Endothelial cell of umbilical vein (primary cell): ENCODE measurements around the gene DENND5A. TPM values are rescaled to one million over a fixed set of nuclear protein-coding genes. Genes with fewer than 3 reads are reported as not detected.

Experiments used
- BruUV-seq: library from RNA; stranded (reverse); fragments of 400-500 nt; replicated peaks from 2 replicates; lab custom pipeline; 2021; lab: Mats Ljungman, UMichigan
- CTCF ChIA-PET: fragments of 300-600, 350-600 bp; sonication (Branson Sonifier 250); formaldehyde crosslinking; loops from one replicate; lab custom pipeline; 2021; ENCODE audit warnings: antibody characterized with exemption, inconsistent platforms; lab: Charles Lee
- POLR2A ChIA-PET: fragments of 300-600, 350-600 bp; sonication (Branson Sonifier 250); formaldehyde crosslinking; loops from one replicate; lab custom pipeline; 2021; ENCODE audit warnings: antibody characterized with exemption, inconsistent platforms; lab: Charles Lee
- DNase-seq: peaks from one replicate; pipeline ENCODE4 v3.0.0-alpha.2; 2011; ENCODE audit warnings: low read depth, low spot score
- FAIRE-seq: peaks from 2 replicates; lab custom pipeline; 2011; peaks lifted over from hg19 to GRCh38; lab: Jason Lieb, UNC
- H2AFZ ChIP-seq: 2 replicates; pipeline ENCODE4 v1.6.0; 2012; ENCODE audit warnings: low read depth, low read length, control low read depth, inconsistent platforms
- H3K27ac ChIP-seq: 2 replicates; pipeline ENCODE4 v1.5.1; 2011; ENCODE audit warnings: low read depth, mild to moderate bottlenecking, control low read depth, low read length, moderate library complexity; ENCODE audit not compliant: insufficient read depth
- H3K27me3 ChIP-seq, 2 experiments: 2 replicates each; pipeline versions ENCODE4 v1.6.0 to v1.6.1; 2011; ENCODE audit warnings: low read length in 2 of 2, mixed read lengths in 1 of 2; ENCODE audit not compliant: control insufficient read depth in 2 of 2, insufficient read depth in 2 of 2
- H3K36me3 ChIP-seq, 2 experiments: 2 replicates in 1 of 2; 3 replicates in 1 of 2; pipeline ENCODE4 v1.5.1; 2011; ENCODE audit warnings: low read length in 2 of 2, mild to moderate bottlenecking in 1 of 2, moderate library complexity in 1 of 2; ENCODE audit not compliant: control insufficient read depth in 2 of 2, insufficient read depth in 2 of 2; ENCODE audit errors: extremely low read depth in 1 of 2
- H3K4me1 ChIP-seq: 3 replicates; pipeline ENCODE4 v1.5.1; 2011; ENCODE audit warnings: mild to moderate bottlenecking, low read length; ENCODE audit not compliant: control insufficient read depth, insufficient read depth; ENCODE audit errors: extremely low read depth
- H3K4me2 ChIP-seq: 2 replicates; pipeline ENCODE4 v1.6.1; 2011; ENCODE audit warnings: low read length, control low read depth, mixed read lengths; ENCODE audit not compliant: insufficient read depth
- H3K4me3 ChIP-seq, 3 experiments: fragments of 200-600 bp in 1 of 3; sonication (generic), shearing (Covaris generic) in 1 of 3; replicated peaks in 1 of 3; 2 replicates each; pipeline ENCODE4 v1.5.1; 2011 to 2016; ENCODE audit warnings: control low read depth in 3 of 3, low read length in 3 of 3, mild to moderate bottlenecking in 2 of 3, inconsistent platforms in 1 of 3, low read depth in 1 of 3, moderate library complexity in 1 of 3; ENCODE audit not compliant: insufficient read depth in 1 of 3
- H3K79me2 ChIP-seq: 2 replicates; pipeline ENCODE4 v1.6.0; 2012; ENCODE audit warnings: low read length, inconsistent platforms; ENCODE audit not compliant: control insufficient read depth, insufficient read depth
- H3K9ac ChIP-seq: replicated peaks from 2 replicates; pipeline ENCODE3; 2011; ENCODE audit warnings: low read length, control low read depth; ENCODE audit not compliant: insufficient read depth; ENCODE audit errors: extremely low read depth
- H3K9me1 ChIP-seq: replicated peaks from 3 replicates; pipeline ENCODE4 v1.6.0; 2011; ENCODE audit warnings: mild to moderate bottlenecking, low read length; ENCODE audit not compliant: control insufficient read depth, insufficient read depth; ENCODE audit errors: extremely low read depth
- H3K9me3 ChIP-seq: replicated peaks from 2 replicates; pipeline ENCODE4 v1.5.1; 2012; ENCODE audit warnings: low read length, inconsistent platforms; ENCODE audit not compliant: control insufficient read depth, insufficient read depth
- H4K20me1 ChIP-seq: replicated peaks from 2 replicates; pipeline ENCODE3; 2011; ENCODE audit warnings: mild to moderate bottlenecking, low read length; ENCODE audit not compliant: control insufficient read depth, insufficient read depth; ENCODE audit errors: extremely low read depth
- CTCF ChIP-seq, 2 donors: IDR thresholded peaks; 1 replicate in 1 of 2; 2 replicates in 1 of 2; pipeline ENCODE4 v1.5.1; 2011; ENCODE audit warnings: low read length in 2 of 2, mild to moderate bottlenecking in 2 of 2, moderate library complexity in 2 of 2, control low read depth in 1 of 2, inconsistent platforms in 1 of 2, low read depth in 1 of 2; ENCODE audit not compliant: insufficient read depth in 1 of 2; ENCODE audit errors: extremely low read depth in 1 of 2
- EZH2 ChIP-seq: IDR thresholded peaks from 2 replicates; pipeline ENCODE4 v1.6.1; 2012; ENCODE audit warnings: borderline replicate concordance, low read depth, mild to moderate bottlenecking, moderate library complexity, low read length, inconsistent platforms; ENCODE audit not compliant: severe bottlenecking
- FOS ChIP-seq: IDR thresholded peaks from 2 replicates; pipeline ENCODE4 v1.6.1; 2011; ENCODE audit warnings: mild to moderate bottlenecking, low read length, moderate library complexity, borderline replicate concordance; ENCODE audit not compliant: insufficient read depth
- GATA2 ChIP-seq: IDR thresholded peaks from 2 replicates; pipeline ENCODE4 v1.7.0; 2011; ENCODE audit warnings: low read depth, mild to moderate bottlenecking, moderate library complexity, mixed read lengths, low read length; ENCODE audit not compliant: insufficient read length, insufficient read depth
- JUN ChIP-seq: IDR thresholded peaks from 2 replicates; pipeline ENCODE4 v1.6.1; 2011; ENCODE audit warnings: borderline replicate concordance, low read depth; ENCODE audit not compliant: insufficient read length, insufficient read depth
- MAX ChIP-seq: IDR thresholded peaks from 2 replicates; pipeline ENCODE4 v1.6.1; 2011; ENCODE audit not compliant: insufficient read depth, insufficient read length
- MYC ChIP-seq: IDR thresholded peaks from one replicate; pipeline ENCODE4 v1.6.1; 2011; ENCODE audit warnings: mild to moderate bottlenecking, low read depth, low read length
- POLR2A ChIP-seq: IDR thresholded peaks from 2 replicates; pipeline ENCODE4 v1.6.1; 2012; ENCODE audit warnings: low read depth, mild to moderate bottlenecking, control low read depth, low read length
- POLR2AphosphoS5 ChIP-seq: IDR thresholded peaks from 2 replicates; pipeline ENCODE4 v1.6.1; 2012; ENCODE audit warnings: low read depth, mild to moderate bottlenecking, control low read depth, low read length, moderate library complexity; ENCODE audit not compliant: insufficient read depth
- dilution Hi-C: fragments of 300-500 bp; cut with MboI; formaldehyde crosslinking; loops from one replicate; pipeline ENCODE4 v1.15.0; 2019; ENCODE audit warnings: low sequenced_read_pairs; ENCODE audit not compliant: extremely low pct_ligation_motif_present
- intact Hi-C: fragments of 100-400 bp; cut with micrococcal nuclease; formaldehyde crosslinking; loops from one replicate; pipeline ENCODE4 v1.10.0; 2022
- polyA plus RNA-seq, 4 experiments: library from polyadenylated mRNA; depleted of rRNA in 3 of 4; stranded (reverse) in 3 of 4; unstranded in 1 of 4; fragments of >200 nt; gene quantifications; 2 replicates each; pipeline versions ENCODE4 v1.2.1 to v1.2.3, GENCODE V29; 2011 to 2012; ENCODE audit warnings: missing spikeins in 1 of 4
- total RNA-seq: library from RNA; stranded (reverse); gene quantifications from 2 replicates; pipeline ENCODE4 v1.2.3, GENCODE V29; 2021

The DENND5A gene
- total and polyA plus RNA-seq, 2 donors (not counting 3 experiments of a cell fraction or from before 2014, with no cell fraction given) = 116 to 220 TPM

DNA sequence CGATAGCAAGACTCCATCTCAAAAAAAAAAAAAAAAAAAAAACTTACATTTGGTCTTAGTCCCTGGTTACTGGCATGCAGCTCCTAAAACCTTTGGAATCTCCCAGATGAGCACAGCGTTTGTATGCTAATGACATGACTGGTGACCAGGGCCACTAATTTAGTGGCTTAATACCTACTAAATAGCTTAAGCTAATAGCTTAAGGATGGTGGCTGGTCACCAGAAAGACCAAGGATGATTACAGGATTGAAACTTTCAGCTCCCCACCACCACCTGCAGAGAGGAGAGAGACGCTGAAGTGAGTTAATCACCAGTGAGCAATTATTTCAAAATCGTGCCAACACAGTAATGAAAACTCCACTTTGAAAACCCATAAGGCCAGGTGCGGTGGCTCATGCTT is 37.1 kb downstream of the DENND5A start:
- dilution Hi-C loops = no loop called here
- H3K4me3 ChIP-seq = no peak overlapping the region

More for the DNA sequence above, 37.1 kb downstream of the DENND5A start:
- Histone ChIP-seq H3K79me2 (peaks cover 82% of the 10 kb centered on the region), H4K20me1 (peaks cover 4% of the 10 kb centered on the region), H3K36me3 (no peaks in the 10 kb centered on the region), H3K9me3 (no peaks in the 10 kb centered on the region), H3K4me2 (no peak overlapping the region), H3K27me3 (no peaks in the 10 kb centered on the region), H3K27ac (no peak overlapping the region), H3K9me1 (no peaks in the 10 kb centered on the region), H2AFZ (no peak overlapping the region), H3K4me1 (peaks cover 5% of the 10 kb centered on the region), H3K9ac (no peak overlapping the region)
- no peak for TF ChIP-seq JUN
- no peak for TF ChIP-seq MYC
- no peak for TF ChIP-seq MAX
- no peak for TF ChIP-seq CTCF (IDR thresholded peaks at IDR 0.05; ENCODE audit: extremely low read depth in 1 of 2, insufficient read depth in 1 of 2, low read depth in 1 of 2, low read length in 2 of 2)
- no peak for TF ChIP-seq GATA2
- TF ChIP-seq EZH2 = no peak
- TF ChIP-seq POLR2A = no peak
- no peak for TF ChIP-seq POLR2AphosphoS5
- TF ChIP-seq FOS = no peak
- ChIA-PET POLR2A (no interaction called here), CTCF (no interaction called here)
- DNase-seq = no peak
- intact Hi-C loops = no loop called here
- no peak for FAIRE-seq
- no TSS peak for BruUV-seq
